AG04449 (cell line): ENCODE results near the gene WDR46.
"Not testable (repeated sequence)": the region's sequence is repeated elsewhere in the genome, so short reads cannot be mapped to it uniquely, and the experiment has no call there.

Experiments used
- CTCF ChIA-PET: fragments of 350-600 bp; formaldehyde crosslinking; extraction: SDS; loops from one replicate; lab custom pipeline; 2021; ENCODE audit warnings: antibody characterized with exemption; lab: Yijun Ruan, JAX
- POLR2A ChIA-PET: fragments of 400-600, 350-600 bp; formaldehyde crosslinking; extraction: SDS; loops from one replicate; lab custom pipeline; 2020; ENCODE audit warnings: antibody characterized with exemption, inconsistent platforms; lab: Yijun Ruan, JAX
- DNase-seq: peaks from one replicate; pipeline ENCODE4 v3.0.0-alpha.2; 2010; ENCODE audit warnings: low read depth, low spot score
- H3K4me3 ChIP-seq: 2 replicates; pipeline ENCODE4 v1.5.1; 2011; ENCODE audit warnings: low read depth, mild to moderate bottlenecking, control low read depth, low read length
- TF ChIP-seq, protein P1 (sequence below): IDR thresholded peaks from one replicate; pipeline ENCODE4 v1.5.1; 2011; ENCODE audit warnings: mild to moderate bottlenecking, moderate library complexity, low read length, control low read depth, inconsistent platforms; ENCODE audit not compliant: insufficient read depth; ENCODE audit errors: missing control alignments

Gene WDR46

GRCh38 chr6:33273129-33273923 is 15.7 kb downstream of the WDR46 start:
- DNase-seq = no peak
- POLR2A ChIA-PET = no interaction called here
- TF ChIP-seq, protein P1, sequence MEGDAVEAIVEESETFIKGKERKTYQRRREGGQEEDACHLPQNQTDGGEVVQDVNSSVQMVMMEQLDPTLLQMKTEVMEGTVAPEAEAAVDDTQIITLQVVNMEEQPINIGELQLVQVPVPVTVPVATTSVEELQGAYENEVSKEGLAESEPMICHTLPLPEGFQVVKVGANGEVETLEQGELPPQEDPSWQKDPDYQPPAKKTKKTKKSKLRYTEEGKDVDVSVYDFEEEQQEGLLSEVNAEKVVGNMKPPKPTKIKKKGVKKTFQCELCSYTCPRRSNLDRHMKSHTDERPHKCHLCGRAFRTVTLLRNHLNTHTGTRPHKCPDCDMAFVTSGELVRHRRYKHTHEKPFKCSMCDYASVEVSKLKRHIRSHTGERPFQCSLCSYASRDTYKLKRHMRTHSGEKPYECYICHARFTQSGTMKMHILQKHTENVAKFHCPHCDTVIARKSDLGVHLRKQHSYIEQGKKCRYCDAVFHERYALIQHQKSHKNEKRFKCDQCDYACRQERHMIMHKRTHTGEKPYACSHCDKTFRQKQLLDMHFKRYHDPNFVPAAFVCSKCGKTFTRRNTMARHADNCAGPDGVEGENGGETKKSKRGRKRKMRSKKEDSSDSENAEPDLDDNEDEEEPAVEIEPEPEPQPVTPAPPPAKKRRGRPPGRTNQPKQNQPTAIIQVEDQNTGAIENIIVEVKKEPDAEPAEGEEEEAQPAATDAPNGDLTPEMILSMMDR = no peak
- CTCF ChIA-PET = interaction anchor here (4.4 kb wide), 1 partner anchor 23 kb away, joined by 29 read pairs; no protein-coding TSS in a partner anchor
- peak overlapping the region; percentile 93 for H3K4me3 ChIP-seq

DNA sequence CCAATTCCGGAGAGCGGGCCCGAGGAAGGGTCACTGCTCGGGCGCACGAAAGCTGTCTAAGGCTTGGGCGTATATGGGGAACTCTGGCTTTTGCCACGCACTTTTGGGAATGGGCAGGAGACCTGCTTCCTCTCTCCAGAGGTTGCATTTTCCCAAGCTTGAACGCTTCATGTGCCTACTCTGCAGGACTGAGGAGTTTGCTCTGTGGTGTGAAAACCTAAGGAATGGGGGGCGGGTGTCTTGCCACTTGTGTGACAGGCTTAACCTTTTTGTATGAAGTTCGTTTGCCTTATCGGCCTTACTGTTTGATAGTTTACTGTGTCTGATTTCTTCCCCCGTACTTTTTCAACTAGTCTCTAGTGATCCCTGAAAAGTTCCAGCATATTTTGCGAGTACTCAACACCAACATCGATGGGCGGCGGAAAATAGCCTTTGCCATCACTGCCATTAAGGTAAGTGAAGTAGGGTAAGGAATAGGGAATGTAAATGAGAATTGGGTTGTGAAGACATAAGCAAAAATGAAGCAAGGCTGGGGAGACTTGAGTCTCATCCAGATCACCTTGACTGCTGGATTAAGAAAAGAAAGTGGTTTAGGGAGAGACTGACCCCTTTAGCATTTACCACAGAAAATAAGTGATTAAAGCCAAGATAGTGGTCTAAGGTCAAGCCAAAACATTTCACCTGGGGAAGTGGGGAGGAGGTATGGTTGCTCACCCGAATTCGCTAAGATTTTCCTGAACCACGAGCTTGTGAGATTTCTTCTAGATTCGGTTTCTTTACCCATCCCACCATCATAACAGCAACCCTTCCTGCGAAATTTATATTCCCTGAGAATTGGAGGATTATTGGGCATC is 16.5 kb downstream of the WDR46 start:
- ChIA-PET CTCF (interaction anchor here (1.2 to 4.4 kb wide), 4 partner anchors 17 to 75 kb away, joined by 3 to 29 read pairs (median 8); partner anchors contain the start of genes PFDN6 and WDR46), POLR2A (interaction anchor here (0.6 to 1.9 kb wide), 12 partner anchors 9 to 1539 kb away, joined by 3 to 37 read pairs (median 6); partner anchors contain the start of genes PFDN6, RGL2 and WDR46)
- TF ChIP-seq, protein P1 = no peak
- H3K4me3 ChIP-seq = peak overlapping the region; percentile 93
- no peak for DNase-seq

GRCh38 chr6:33271468-33272274 is 17.4 kb downstream of the WDR46 start, which contains the start of the genes RPS18 and VPS52:
TSS of gene RPS18 (plus strand) at chr6:33272075. CDS start at chr6:33272120, 45 bp downstream.
TSS of gene VPS52 (minus strand) at chr6:33271876. CDS start at chr6:33271675, 201 bp downstream.
- CTCF ChIA-PET = interaction anchor here (1.1 to 4.4 kb wide), 5 partner anchors 13 to 74 kb away, joined by 3 to 29 read pairs (median 4); partner anchors contain the start of genes PFDN6 and WDR46
- peak within 1 kb of the TSS; percentile 93 for H3K4me3 ChIP-seq
- DNase-seq = peak; percentile 96
- TF ChIP-seq, protein P1 = no peak
- POLR2A ChIA-PET = interaction anchor here (0.6 to 1.9 kb wide), 12 partner anchors 8 to 1538 kb away, joined by 3 to 37 read pairs (median 6); partner anchors contain the start of genes PFDN6, RGL2 and WDR46

DNA sequence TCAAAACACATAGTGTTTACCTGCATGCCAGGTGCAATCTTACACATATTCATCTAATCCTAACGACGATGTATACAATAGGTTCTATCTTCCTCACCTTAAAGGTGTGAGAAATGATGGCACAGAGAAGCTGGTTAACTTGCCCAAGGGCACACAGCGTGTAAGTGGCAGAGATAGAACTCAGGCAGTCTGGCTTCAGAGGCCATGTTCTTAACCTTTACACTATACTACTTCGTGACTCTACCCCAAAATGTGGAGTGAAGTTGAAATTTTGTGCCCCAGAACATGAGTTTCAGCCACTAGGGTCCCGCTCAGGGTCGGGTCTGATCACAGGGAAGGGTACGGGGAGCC is 17.9 kb downstream of the WDR46 start:
- TF ChIP-seq, protein P1 = no peak
- CTCF ChIA-PET = interaction anchor here (1.1 to 4.4 kb wide), 7 partner anchors 11 to 74 kb away, joined by 3 to 29 read pairs (median 4); partner anchors contain the start of genes PFDN6 and WDR46
- POLR2A ChIA-PET = interaction anchor here (1.1 to 1.9 kb wide), 7 partner anchors 10 to 1075 kb away, joined by 3 to 37 read pairs (median 11); partner anchors contain the start of genes PFDN6, RGL2 and WDR46
- no peak for DNase-seq
- H3K4me3 ChIP-seq = peak overlapping the region; percentile 86

GRCh38 chr6:33264015-33264414 is 25.0 kb downstream of the WDR46 start:
- no peak overlapping the region for H3K4me3 ChIP-seq
- CTCF ChIA-PET = interaction anchor here (1.5 kb wide), 1 partner anchor 12 kb away, joined by 4 read pairs; no protein-coding TSS in a partner anchor
- no peak for DNase-seq
- POLR2A ChIA-PET = interaction anchor here (0.9 kb wide), 1 partner anchor 8 kb away, joined by 4 read pairs; the partner anchor contains the start of genes RPS18 and VPS52
- TF ChIP-seq, protein P1 = no peak

GRCh38 chr6:33262490-33262889 is 26.5 kb downstream of the WDR46 start:
- DNase-seq, H3K4me3 ChIP-seq, POLR2A ChIA-PET: not testable (repeated sequence)
- CTCF ChIA-PET = interaction anchor here (0.7 to 3.8 kb wide), 2 partner anchors 14 to 113 kb away, joined by 3 to 33 read pairs; no protein-coding TSS in a partner anchor
